MM.1S (cell line): ENCODE results near the gene CPNE7.

Source experiments
- DNase-seq: peaks from one replicate; pipeline ENCODE4 v3.0.0-alpha.2; 2015
- H2AFZ ChIP-seq: fragments of 300-600 bp; sonication (generic); 2 replicates; pipeline ENCODE4 v1.6.0; 2016; ENCODE audit warnings: antibody characterized with exemption, low read length
- H3F3A ChIP-seq: fragments of 300-600 bp; sonication (generic); 2 replicates; pipeline ENCODE4 v1.6.1; 2016; ENCODE audit warnings: mild to moderate bottlenecking, antibody characterized with exemption, low read length, moderate library complexity, mixed read lengths; ENCODE audit not compliant: insufficient read depth
- H3K27ac ChIP-seq: fragments of 300-600 bp; sonication (generic); 2 replicates; pipeline ENCODE4 v1.5.1; 2016; ENCODE audit warnings: mild to moderate bottlenecking, low read length
- H3K27me3 ChIP-seq: fragments of 300-600 bp; sonication (generic); replicated peaks from 2 replicates; pipeline ENCODE4 v1.6.0; 2016; ENCODE audit warnings: low read length; ENCODE audit not compliant: insufficient read depth
- H3K36me3 ChIP-seq: fragments of 300-600 bp; sonication (generic); replicated peaks from 2 replicates; pipeline ENCODE4 v1.6.1; 2016; ENCODE audit warnings: mild to moderate bottlenecking, low read length, mixed read lengths; ENCODE audit not compliant: insufficient read depth
- H3K4me1 ChIP-seq: fragments of 300-600 bp; sonication (generic); 2 replicates; pipeline ENCODE4 v1.6.1; 2016; ENCODE audit warnings: low read length, mixed read lengths
- H3K4me2 ChIP-seq: fragments of 300-600 bp; sonication (generic); 2 replicates; pipeline ENCODE4 v1.6.0; 2016; ENCODE audit warnings: low read depth, low read length
- H3K4me3 ChIP-seq: fragments of 300-600 bp; sonication (generic); 2 replicates; pipeline ENCODE4 v1.5.1; 2016; ENCODE audit warnings: low read length, mixed read lengths
- H3K79me2 ChIP-seq: fragments of 300-600 bp; sonication (generic); 2 replicates; pipeline ENCODE4 v1.6.1; 2016; ENCODE audit warnings: mixed run types, low read length, mixed read lengths
- H3K9ac ChIP-seq: fragments of 300-600 bp; sonication (generic); 2 replicates; pipeline ENCODE4 v1.6.1; 2016; ENCODE audit warnings: low read length, mixed read lengths
- H3K9me2 ChIP-seq: fragments of 300-600 bp; sonication (generic); replicated peaks from 2 replicates; pipeline ENCODE4 v1.6.1; 2016; ENCODE audit warnings: mild to moderate bottlenecking, low read length, mixed read lengths; ENCODE audit not compliant: insufficient read depth
- H3K9me3 ChIP-seq: fragments of 300-600 bp; sonication (generic); replicated peaks from 2 replicates; pipeline ENCODE4 v1.6.1; 2016; ENCODE audit warnings: mild to moderate bottlenecking, low read length, mixed read lengths; ENCODE audit not compliant: insufficient read depth
- H4K20me1 ChIP-seq: fragments of 300-600 bp; sonication (generic); 2 replicates; pipeline ENCODE4 v1.6.1; 2016; ENCODE audit warnings: mild to moderate bottlenecking, low read length, moderate library complexity, mixed read lengths; ENCODE audit not compliant: insufficient read depth
- CTCF ChIP-seq: fragments of 300-600 bp; sonication (generic); IDR thresholded peaks from 2 replicates; pipeline ENCODE4 v1.5.1; 2016; ENCODE audit warnings: antibody characterized with exemption, low read length, mixed read lengths
- EZH2 ChIP-seq: fragments of 300-600 bp; sonication (generic); optimal IDR thresholded peaks from 2 replicates; pipeline ENCODE3; 2017; ENCODE audit warnings: low read depth, mild to moderate bottlenecking, antibody characterized with exemption, low read length, mixed read lengths
- EZH2phosphoT487 ChIP-seq: fragments of 300-600 bp; sonication (generic); IDR thresholded peaks from 2 replicates; pipeline ENCODE4 v1.6.1; 2018; ENCODE audit warnings: antibody characterized with exemption, low read length

The CPNE7 gene

GRCh38 chr16:89599902-89600301 lies 24.3 kb downstream of the CPNE7 start:
- no peaks in the 10 kb centered on the region for H3K79me2 ChIP-seq
- no peaks in the 10 kb centered on the region for H3K4me1 ChIP-seq
- no peaks in the 10 kb centered on the region for H3K9me2 ChIP-seq
- no peak overlapping the region for H3K4me3 ChIP-seq
- no peaks in the 10 kb centered on the region for H3K36me3 ChIP-seq
- no peaks in the 10 kb centered on the region for H3F3A ChIP-seq
- H3K27ac ChIP-seq: no peak overlapping the region
- H3K4me2 ChIP-seq: no peak overlapping the region
- no peaks in the 10 kb centered on the region for H3K9me3 ChIP-seq
- no peaks in the 10 kb centered on the region for H4K20me1 ChIP-seq
- DNase-seq: no peak
- H2AFZ ChIP-seq: no peak overlapping the region
- H3K27me3 ChIP-seq: no peaks in the 10 kb centered on the region
- no peak for TF ChIP-seq CTCF
- TF ChIP-seq EZH2phosphoT487: no peak
- no peak for TF ChIP-seq EZH2
- H3K9ac ChIP-seq: no peak overlapping the region

GRCh38 chr16:89600427-89600826 lies 24.9 kb downstream of the CPNE7 start:
- H3K36me3 ChIP-seq: no peaks in the 10 kb centered on the region
- no peak overlapping the region for H3K9ac ChIP-seq
- H2AFZ ChIP-seq: no peak overlapping the region
- no peaks in the 10 kb centered on the region for H3K27me3 ChIP-seq
- H3K27ac ChIP-seq: no peak overlapping the region
- no peaks in the 10 kb centered on the region for H3K9me3 ChIP-seq
- no peaks in the 10 kb centered on the region for H3F3A ChIP-seq
- no peaks in the 10 kb centered on the region for H3K79me2 ChIP-seq
- H3K9me2 ChIP-seq: no peaks in the 10 kb centered on the region
- no peak for DNase-seq
- H3K4me3 ChIP-seq: no peak overlapping the region
- TF ChIP-seq EZH2phosphoT487 (no peak), CTCF (no peak), EZH2 (no peak)
- H3K4me2 ChIP-seq: no peak overlapping the region
- no peaks in the 10 kb centered on the region for H4K20me1 ChIP-seq
- H3K4me1 ChIP-seq: no peaks in the 10 kb centered on the region

- H3K36me3 ChIP-seq: no peaks in the 10 kb centered on the region
- DNase-seq: no peak
- TF ChIP-seq CTCF: no peak
- TF ChIP-seq EZH2: no peak
- TF ChIP-seq EZH2phosphoT487: no peak
- no peak overlapping the region for H3K9ac ChIP-seq
- no peak overlapping the region for H3K4me2 ChIP-seq
- H3K9me2 ChIP-seq: no peaks in the 10 kb centered on the region
- H3K4me1 ChIP-seq: no peaks in the 10 kb centered on the region
- H2AFZ ChIP-seq: no peak overlapping the region
- H3K79me2 ChIP-seq: no peaks in the 10 kb centered on the region
- no peak overlapping the region for H3K4me3 ChIP-seq
- H3K9me3 ChIP-seq: no peaks in the 10 kb centered on the region
- no peak overlapping the region for H3K27ac ChIP-seq
- no peaks in the 10 kb centered on the region for H4K20me1 ChIP-seq
- no peaks in the 10 kb centered on the region for H3F3A ChIP-seq
- H3K27me3 ChIP-seq: no peaks in the 10 kb centered on the region
Observed at GRCh38 chr16:89600956-89601355, 25.4 kb downstream of the CPNE7 start.
